ENCODE measurements around the gene AMN1.

AMN1 gene

DNA sequence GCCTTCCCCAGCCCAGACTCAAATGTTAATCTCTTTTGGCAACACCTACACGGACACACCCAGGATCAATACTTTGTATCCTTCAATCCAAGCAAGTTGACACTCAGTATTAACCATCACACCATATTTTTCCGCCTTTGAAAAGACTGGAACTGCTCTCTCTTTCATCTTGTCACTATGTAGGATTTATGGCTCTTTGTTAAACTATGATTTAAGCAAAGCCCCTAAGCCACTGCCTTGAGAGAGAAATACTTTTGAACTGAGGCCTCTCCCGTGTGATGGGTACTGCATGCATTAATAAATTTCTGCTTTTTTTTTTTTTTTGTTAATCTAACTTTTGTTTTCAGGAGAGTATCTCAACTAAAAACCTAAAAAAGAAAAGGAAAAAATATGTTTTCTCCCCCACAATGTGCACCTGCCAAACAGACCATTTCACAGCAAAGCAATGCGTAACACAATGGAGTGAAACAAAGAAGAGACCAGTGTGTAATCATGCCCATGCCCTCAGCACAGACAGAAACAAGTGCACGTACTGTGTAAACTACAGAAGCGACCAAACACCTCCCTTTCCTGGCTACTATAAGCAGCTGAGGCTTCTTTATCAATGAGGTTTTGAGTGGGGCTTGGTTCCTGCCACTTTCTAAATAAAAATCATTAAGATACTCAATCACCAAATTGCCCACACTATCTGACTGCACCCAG, 97.6 kb downstream of the AMN1 start:
- no peak overlapping the region for H3K27ac ChIP-seq
- TF ChIP-seq ZFX (IDR thresholded peaks at IDR 0.05; ENCODE audit: borderline replicate concordance) (no peak), CTCF (IDR thresholded peaks at IDR 0.05) (no peak)

DNA sequence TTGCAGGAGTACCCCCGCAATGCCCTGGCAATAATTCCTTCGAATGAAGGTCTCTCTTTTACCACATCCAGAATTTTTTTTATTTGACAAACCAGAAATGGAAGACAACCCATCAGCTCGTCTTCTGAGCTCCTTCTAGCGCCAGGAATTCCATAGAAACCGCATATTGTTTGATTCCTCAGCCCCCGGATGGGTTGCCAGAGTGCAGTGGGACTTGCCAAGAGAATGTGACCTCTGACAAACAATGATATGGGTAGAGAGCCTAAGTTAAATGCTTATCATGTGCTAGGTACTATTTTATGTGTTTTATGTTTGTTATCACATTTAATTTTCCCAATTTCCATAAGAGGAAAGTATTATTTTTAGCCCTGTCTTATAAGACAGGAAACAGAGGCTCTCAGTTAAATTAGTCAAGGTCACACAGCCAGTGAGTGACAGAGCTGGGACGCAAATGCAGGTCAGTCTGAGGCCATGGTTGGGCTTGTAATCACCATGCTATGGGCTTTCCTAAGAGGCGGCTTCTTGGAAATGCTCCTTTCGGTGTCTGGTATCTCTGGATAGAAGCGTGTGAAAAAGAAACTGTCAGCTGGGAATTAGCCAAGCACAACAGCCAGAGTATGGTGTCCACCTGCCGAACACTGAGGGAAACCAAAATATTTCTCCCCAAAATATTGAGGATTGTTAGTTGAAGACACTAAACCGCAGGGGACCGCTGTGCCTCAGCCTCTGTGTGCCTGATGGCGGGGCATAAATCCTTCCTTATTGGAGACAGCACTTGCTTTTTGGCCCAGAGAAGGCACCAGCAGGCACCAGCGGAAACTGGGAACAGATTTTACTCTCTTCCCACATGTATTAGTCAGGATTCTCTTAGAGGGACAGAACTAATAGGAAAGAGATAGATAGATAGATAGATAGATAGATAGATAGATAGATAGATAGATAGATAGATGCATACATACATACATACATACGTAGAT, 98.8 kb downstream of the AMN1 start:
- TF ChIP-seq ZFX (IDR thresholded peaks at IDR 0.05; ENCODE audit: borderline replicate concordance) (no peak), CTCF (IDR thresholded peaks at IDR 0.05) (no peak)
- H3K27ac ChIP-seq: no peak overlapping the region

DNA sequence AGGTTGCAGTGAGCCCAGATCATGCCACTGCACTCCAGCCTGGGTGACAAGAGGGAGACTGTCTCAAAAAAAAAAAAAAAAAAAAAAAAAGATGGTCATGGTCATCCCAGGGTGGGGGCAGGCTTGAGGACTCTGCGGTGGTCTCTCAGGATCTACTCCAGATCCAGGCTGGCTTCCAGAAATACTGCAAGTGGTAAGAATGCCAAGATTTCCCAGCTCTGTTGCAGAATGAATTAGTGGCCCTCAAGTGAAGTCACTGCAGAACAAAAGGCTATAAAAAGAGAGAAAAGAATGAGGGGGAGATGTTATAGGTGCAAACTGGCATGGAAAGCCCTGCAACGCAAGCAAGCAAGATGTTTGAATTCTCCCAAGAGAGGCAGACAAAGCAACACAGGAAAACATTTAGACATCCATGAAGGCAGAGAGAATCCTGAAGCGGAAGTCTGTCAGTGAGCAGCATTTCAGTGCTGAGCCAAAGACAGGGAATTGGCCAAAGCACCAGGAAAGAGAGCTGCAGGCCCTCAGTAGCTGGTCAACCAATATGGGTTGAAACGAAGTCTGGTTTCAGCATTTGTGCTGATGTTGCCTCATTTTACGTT, 101.3 kb downstream of the AMN1 start:
- no peak overlapping the region for H3K27ac ChIP-seq
- no peak for TF ChIP-seq CTCF (IDR thresholded peaks at IDR 0.05)
- no peak for TF ChIP-seq ZFX (IDR thresholded peaks at IDR 0.05; ENCODE audit: borderline replicate concordance)

GRCh38 chr12:31626270-31626995, 102.4 kb downstream of the AMN1 start:
- no peak for TF ChIP-seq ZFX (IDR thresholded peaks at IDR 0.05; ENCODE audit: borderline replicate concordance)
- TF ChIP-seq CTCF (IDR thresholded peaks at IDR 0.05): no peak
- no peak overlapping the region for H3K27ac ChIP-seq

DNA sequence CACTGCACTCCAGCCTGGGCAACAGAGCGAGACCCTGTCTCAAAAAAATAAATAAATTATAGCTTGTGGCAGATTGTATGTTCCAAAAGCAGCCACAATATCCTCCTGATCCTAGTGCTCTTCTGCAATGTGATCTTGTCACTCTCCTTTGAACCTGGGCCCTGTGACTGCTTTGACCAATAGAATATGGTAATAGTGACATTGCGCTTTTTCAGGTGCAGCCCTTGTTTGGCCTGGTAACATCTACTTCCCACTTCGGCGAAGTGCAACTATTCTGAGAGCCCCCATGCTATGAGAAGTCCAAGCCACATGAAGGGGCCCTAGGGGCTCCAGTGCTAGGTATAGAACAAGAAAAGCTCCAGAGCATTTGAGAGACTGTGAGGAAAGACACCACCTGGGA, 106.8 kb downstream of the AMN1 start:
- TF ChIP-seq CTCF (IDR thresholded peaks at IDR 0.05): no peak
- TF ChIP-seq ZFX (IDR thresholded peaks at IDR 0.05; ENCODE audit: borderline replicate concordance): no peak
- H3K27ac ChIP-seq: no peak overlapping the region
